Measurements from ENCODE around the gene LYST.
A peak's percentile ranks its signal among the peaks of the same experiment; 100 is the strongest.
"Not testable (repeated sequence)": the region's sequence is repeated elsewhere in the genome, so short reads cannot be mapped to it uniquely, and the experiment has no call there.

LYST gene

DNA sequence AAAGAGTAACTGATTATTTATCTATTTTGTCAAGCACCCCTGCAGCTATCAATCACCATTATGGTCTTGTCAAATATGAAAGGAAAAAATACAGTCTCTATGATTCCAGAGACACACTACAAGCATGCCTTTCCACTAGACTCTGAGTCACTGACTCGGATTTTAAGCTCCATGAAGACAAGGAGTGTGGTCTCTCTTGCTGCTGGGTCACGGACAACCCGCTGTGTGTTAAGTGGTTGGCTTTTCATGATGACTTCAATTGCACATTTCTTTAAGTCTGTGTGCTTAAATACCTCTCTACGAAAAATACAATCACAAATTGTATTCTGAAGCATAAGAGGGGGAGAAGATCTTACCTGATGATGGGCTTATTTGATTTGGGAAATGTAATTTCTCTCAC, 203.1 kb downstream of the LYST start:
- FAIRE-seq (no peak), DNase-seq (ENCODE audit: insufficient read length, low spot score) (no peak)
- TF ChIP-seq POLR2A (IDR thresholded peaks at IDR 0.05; ENCODE audit: low read depth, low read length), result no peak

DNA sequence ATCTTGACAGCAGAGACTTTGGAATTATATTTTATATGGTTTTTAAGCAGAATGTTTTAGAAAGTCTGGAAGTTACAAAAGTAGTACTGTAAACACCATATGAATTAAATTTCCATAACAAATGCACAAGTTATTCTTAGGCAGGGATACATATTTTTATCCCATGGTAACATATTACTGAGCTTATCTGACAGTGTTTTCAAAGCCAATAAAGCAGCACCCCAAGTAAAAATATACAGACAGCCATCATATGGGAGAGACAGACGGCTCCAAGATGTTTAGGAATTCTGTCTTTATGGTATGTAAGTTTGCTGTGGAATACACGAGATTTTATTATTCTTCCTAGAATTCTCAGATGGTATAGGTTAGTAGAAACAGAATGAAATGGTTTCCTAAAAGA, 205.1 kb downstream of the LYST start:
- TF ChIP-seq POLR2A (IDR thresholded peaks at IDR 0.05; ENCODE audit: low read depth, low read length), result no peak
- no peak for FAIRE-seq
- DNase-seq (ENCODE audit: insufficient read length, low spot score), result no peak

DNA sequence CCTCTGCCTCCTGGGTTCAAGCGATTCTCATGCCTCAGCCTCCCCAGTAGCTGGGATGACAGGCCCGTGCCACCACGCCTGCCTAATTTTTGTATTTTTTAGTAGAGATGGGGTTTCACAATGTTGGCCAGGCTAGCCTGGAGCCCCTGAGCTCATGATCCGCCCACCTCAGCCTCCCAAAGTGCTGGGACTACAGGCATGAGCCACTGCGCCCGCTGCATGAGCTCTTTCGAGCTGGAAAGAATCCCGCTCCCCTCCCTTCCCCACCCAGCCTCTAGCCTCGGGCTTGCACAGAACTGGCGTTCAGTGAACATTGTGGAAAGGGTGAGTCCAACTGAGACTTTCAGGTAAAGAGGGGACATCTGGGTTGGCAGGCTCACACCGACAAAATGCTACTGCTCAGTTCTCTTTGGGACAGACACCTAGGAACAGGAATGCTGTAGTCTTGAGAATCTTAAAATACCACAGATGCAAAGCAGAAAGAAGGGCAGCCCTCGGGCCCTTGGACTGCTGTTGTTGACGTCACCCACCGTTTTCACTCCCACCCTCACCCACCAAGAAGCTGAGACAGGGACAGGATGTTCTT, 207.4 kb downstream of the LYST start:
- FAIRE-seq (no peak), DNase-seq (ENCODE audit: insufficient read length, low spot score) (no peak)
- no peak for TF ChIP-seq POLR2A (IDR thresholded peaks at IDR 0.05; ENCODE audit: low read depth, low read length)

DNA sequence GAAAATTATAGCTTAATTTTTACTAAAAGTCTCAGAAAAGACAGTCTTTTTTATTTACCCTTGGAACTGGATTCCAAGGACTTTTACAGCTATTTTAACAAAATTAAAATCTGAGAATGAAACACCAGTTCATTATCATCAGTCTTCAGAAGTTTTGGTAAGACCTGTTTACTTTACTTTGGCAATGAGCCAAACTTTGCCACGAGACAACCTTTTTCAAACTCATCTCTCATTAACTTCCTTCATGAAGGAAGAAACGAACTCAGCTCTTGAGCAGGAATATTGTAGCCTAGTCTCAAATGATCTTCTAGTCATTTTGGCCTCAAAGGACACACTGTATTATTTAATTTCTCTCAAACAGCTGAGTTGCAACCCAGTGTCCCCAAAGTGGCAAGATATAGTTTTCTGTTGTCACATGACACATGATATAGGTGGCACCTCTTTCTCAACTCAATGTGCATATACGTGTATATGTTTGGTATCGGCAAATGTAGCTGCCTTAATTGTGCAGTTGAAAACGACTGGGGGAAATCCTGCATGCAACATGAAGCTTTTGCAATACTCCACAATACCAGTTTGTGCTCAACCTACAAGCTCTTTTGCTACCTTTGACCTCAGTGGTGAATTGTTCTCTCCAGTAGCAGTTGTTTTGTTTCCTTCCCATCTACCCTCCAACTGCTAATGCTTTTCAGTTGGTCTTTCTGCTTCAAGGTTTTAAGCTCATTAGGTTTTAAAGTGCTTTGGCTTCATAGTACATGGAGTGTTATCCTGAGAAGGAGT, 208.8 kb downstream of the LYST start:
- FAIRE-seq (no peak), DNase-seq (ENCODE audit: insufficient read length, low spot score) (no peak)
- no peak for TF ChIP-seq POLR2A (IDR thresholded peaks at IDR 0.05; ENCODE audit: low read depth, low read length)

GRCh38 chr1:235657269-235657668, 209.4 kb downstream of the LYST start:
- FAIRE-seq (no peak), DNase-seq (ENCODE audit: insufficient read length, low spot score) (no peak)
- no peak for TF ChIP-seq POLR2A (IDR thresholded peaks at IDR 0.05; ENCODE audit: low read depth, low read length)

GRCh38 chr1:235652364-235652763, 214.3 kb downstream of the LYST start:
- FAIRE-seq (no peak), DNase-seq (ENCODE audit: insufficient read length, low spot score) (no peak)
- TF ChIP-seq POLR2A (IDR thresholded peaks at IDR 0.05; ENCODE audit: low read depth, low read length), result no peak

- DNase-seq (ENCODE audit: insufficient read length, low spot score) (no peak), FAIRE-seq (no peak)
- TF ChIP-seq POLR2A (IDR thresholded peaks at IDR 0.05; ENCODE audit: low read depth, low read length), result no peak
Observed at GRCh38 chr1:235651170-235651806, 215.4 kb downstream of the LYST start.

GRCh38 chr1:235650341-235651169, 216.2 kb downstream of the LYST start:
- DNase-seq (ENCODE audit: insufficient read length, low spot score) (no peak), FAIRE-seq (no peak)
- no peak for TF ChIP-seq POLR2A (IDR thresholded peaks at IDR 0.05; ENCODE audit: low read depth, low read length)

DNA sequence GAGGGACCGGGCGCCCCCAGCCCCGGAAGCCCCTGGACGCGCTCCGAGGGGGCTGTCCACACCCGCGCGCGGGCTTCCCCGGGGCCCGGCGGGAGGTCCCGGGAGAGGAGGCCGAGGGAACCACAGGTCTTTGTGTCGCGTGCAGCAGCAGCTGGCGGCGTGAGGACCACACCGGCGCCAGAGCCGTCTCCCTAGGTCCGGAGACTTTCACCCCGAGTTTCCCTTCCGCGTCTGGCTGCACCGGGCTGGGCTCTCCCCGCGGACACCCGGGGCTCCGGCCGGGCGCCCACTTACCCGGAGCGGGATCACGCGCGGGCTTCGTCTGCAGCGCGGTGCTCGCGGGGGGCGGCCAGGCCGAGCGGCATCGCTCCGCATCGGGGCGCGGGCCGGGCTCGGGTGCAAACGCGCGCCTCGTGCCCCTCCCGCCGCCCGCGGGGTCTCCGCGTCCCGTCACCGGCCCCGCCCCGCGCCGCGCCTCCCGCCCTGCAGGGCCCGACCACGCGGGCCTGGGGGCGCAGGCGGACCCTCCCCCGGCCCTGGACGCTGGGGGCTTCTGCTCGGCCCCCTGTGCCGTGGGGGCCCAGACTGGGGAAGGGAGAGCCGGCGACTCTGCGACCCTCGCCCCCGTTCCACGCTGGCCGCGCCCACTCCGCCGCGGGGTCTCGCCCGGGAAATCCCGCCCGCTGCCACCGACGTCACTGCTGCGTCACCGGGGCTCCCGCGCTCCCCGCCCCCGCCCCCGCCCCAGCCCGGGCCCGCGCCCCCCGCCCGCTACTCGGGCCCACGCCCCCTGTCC, 217.1 kb downstream of the LYST start, which contains the start of gene GNG4:
Gene GNG4, minus strand, starts transcription at position 417 of the 796 bp plus-strand sequence. CDS start 65,946 bp downstream, outside the sequence.
- TF ChIP-seq POLR2A (IDR thresholded peaks at IDR 0.05; ENCODE audit: low read depth, low read length), result no peak
- FAIRE-seq, result no peak
- DNase-seq (ENCODE audit: insufficient read length, low spot score), result peak; percentile 36

- DNase-seq (ENCODE audit: insufficient read length, low spot score), result peak; percentile 34
- no peak for TF ChIP-seq POLR2A (IDR thresholded peaks at IDR 0.05; ENCODE audit: low read depth, low read length)
Observed at GRCh38 chr1:235648954-235649367, 217.7 kb downstream of the LYST start.

GRCh38 chr1:235648407-235648907, 218.2 kb downstream of the LYST start:
- FAIRE-seq, result no peak
- no peak for TF ChIP-seq POLR2A (IDR thresholded peaks at IDR 0.05; ENCODE audit: low read depth, low read length)
- DNase-seq (ENCODE audit: insufficient read length, low spot score), result no peak

More at GRCh38 chr1:235648954-235649367, 217.7 kb downstream of the LYST start:
- no peak for FAIRE-seq

DNA sequence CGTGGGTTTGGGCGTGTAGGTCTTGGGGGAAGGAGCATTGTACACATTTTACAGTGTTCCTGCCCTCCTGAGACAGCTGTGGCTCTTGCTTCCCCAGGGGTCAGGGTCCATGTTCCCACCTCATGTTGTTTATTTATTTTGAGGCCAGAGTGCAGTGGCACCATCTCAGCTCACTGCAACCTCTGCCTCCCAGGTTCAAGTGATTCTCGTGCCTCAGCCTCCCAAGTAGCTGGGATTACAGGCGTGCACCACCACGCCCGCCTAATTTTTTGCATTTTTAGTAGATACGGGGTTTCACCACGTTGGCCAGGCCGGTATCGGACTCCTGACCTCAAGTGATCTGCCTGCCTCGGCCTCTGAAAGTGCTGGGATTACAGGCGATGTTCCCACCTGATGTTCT, 219.2 kb downstream of the LYST start:
- not testable (repeated sequence) for FAIRE-seq; DNase-seq (ENCODE audit: insufficient read length, low spot score)

DNA sequence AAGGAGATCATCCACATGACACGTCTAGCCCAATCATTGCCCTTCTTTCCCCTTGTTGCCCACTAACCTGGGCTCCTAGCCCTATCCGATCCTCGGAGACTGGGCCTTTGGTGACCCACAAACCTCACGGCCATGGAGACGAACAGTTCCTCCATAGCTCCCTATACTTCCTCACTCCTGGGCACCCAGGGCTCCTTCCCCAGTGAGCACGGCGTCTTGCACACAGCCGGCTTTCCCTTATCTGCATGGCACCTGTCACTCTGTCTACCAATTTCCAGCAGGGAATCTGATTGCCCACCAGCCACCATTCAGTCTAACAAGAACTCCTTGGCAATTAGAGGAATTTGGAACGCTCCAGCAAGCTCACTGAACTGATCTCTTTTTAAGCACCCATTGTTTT, 220.2 kb downstream of the LYST start:
- FAIRE-seq (no peak), DNase-seq (ENCODE audit: insufficient read length, low spot score) (no peak)
- TF ChIP-seq POLR2A (IDR thresholded peaks at IDR 0.05; ENCODE audit: low read depth, low read length), result no peak

All from H54 (cell line).